ENCODE measurements around the gene CEP72.
"Not testable (repeated sequence)": the region's sequence is repeated elsewhere in the genome, so short reads cannot be mapped to it uniquely, and the experiment has no call there.

The CEP72 gene

GRCh38 chr5:620152-620551 lies 8.0 kb downstream of the CEP72 start:
- no peak for DNase-seq

GRCh38 chr5:620586-621180 lies 8.5 kb downstream of the CEP72 start:
- DNase-seq, result no peak

- DNase-seq, result no peak
Observed at GRCh38 chr5:621341-621761, 9.2 kb downstream of the CEP72 start.

- no peak for DNase-seq
Observed at GRCh38 chr5:622359-622758, 10.2 kb downstream of the CEP72 start.

GRCh38 chr5:622946-623522 lies 10.9 kb downstream of the CEP72 start:
- DNase-seq, result no peak

GRCh38 chr5:623531-623930 lies 11.4 kb downstream of the CEP72 start:
- no peak for DNase-seq

GRCh38 chr5:624118-624950 lies 12.2 kb downstream of the CEP72 start:
- DNase-seq, result no peak

- no peak for DNase-seq
Observed at GRCh38 chr5:624951-625230, 12.8 kb downstream of the CEP72 start.

- DNase-seq, result no peak
Observed at GRCh38 chr5:625516-625915, 13.4 kb downstream of the CEP72 start.

- DNase-seq, result no peak
Observed at GRCh38 chr5:626850-627249, 14.7 kb downstream of the CEP72 start.

- no peak for DNase-seq
Observed at GRCh38 chr5:627840-628239, 15.7 kb downstream of the CEP72 start.

GRCh38 chr5:628351-629205 lies 16.4 kb downstream of the CEP72 start:
- not testable (repeated sequence) for DNase-seq

GRCh38 chr5:633501-633955 lies 21.4 kb downstream of the CEP72 start:
- DNase-seq, result no peak

- no peak for DNase-seq
Observed at GRCh38 chr5:634191-634590, 22.1 kb downstream of the CEP72 start.

GRCh38 chr5:635306-636055 lies 23.3 kb downstream of the CEP72 start:
- DNase-seq, result no peak

- DNase-seq, result no peak
Observed at GRCh38 chr5:636951-637350, 24.8 kb downstream of the CEP72 start.

- no peak for DNase-seq
Observed at GRCh38 chr5:637581-638450, 25.7 kb downstream of the CEP72 start.

- no peak for DNase-seq
Observed at GRCh38 chr5:638501-639252, 26.5 kb downstream of the CEP72 start.

- no peak for DNase-seq
Observed at GRCh38 chr5:639253-639530, 27.1 kb downstream of the CEP72 start.

GRCh38 chr5:639584-640213 lies 27.6 kb downstream of the CEP72 start:
- no peak for DNase-seq
